Neural cell (in vitro differentiated cells): ENCODE results near the gene KIZ. TPM values are rescaled to one million over a fixed set of nuclear protein-coding genes. Genes with fewer than 3 reads are reported as not detected.

ENCODE experiments used
- H2AFZ ChIP-seq: fragments of 200-600, 300-800 bp; sonication (generic), shearing (Covaris generic); 2 replicates; pipeline ENCODE4 v1.6.0; 2014; ENCODE audit warnings: low read depth, mild to moderate bottlenecking, antibody characterized with exemption, low read length, moderate library complexity
- H3F3A ChIP-seq: fragments of 200-600 bp; shearing (Covaris generic); 2 replicates; pipeline ENCODE4 v1.6.1; 2016; ENCODE audit warnings: mild to moderate bottlenecking, moderate library complexity, mixed read lengths, antibody characterized with exemption, low read length; ENCODE audit not compliant: insufficient read depth, poor library complexity, severe bottlenecking
- H3K27ac ChIP-seq: fragments of 200-600, 300-800 bp; sonication (generic), shearing (Covaris generic); 2 replicates; pipeline ENCODE4 v1.5.1; 2014; ENCODE audit warnings: mild to moderate bottlenecking, low read length, moderate library complexity
- H3K27me3 ChIP-seq: fragments of 300-800, 200-600 bp; sonication (generic), shearing (Covaris generic); 2 replicates; pipeline ENCODE4 v1.6.0; 2014; ENCODE audit warnings: mild to moderate bottlenecking, low read depth, low read length, moderate library complexity; ENCODE audit not compliant: insufficient read depth
- H3K36me3 ChIP-seq: fragments of 300-800, 200-600 bp; sonication (generic), shearing (Covaris generic); 2 replicates; pipeline ENCODE4 v1.5.1; 2014; ENCODE audit warnings: mild to moderate bottlenecking, antibody characterized with exemption, low read length, moderate library complexity; ENCODE audit not compliant: insufficient read depth
- H3K4me2 ChIP-seq: fragments of 300-800, 200-600 bp; sonication (generic), shearing (Covaris generic); 2 replicates; pipeline ENCODE4 v1.6.0; 2014; ENCODE audit warnings: mild to moderate bottlenecking, low read length
- H3K4me3 ChIP-seq: fragments of 300-800, 200-600 bp; sonication (generic), shearing (Covaris generic); 2 replicates; pipeline ENCODE4 v1.5.1; 2014; ENCODE audit warnings: mild to moderate bottlenecking, low read length, moderate library complexity
- H3K79me2 ChIP-seq: fragments of 200-600 bp; shearing (Covaris generic); replicated peaks from 2 replicates; pipeline ENCODE4 v1.6.0; 2014; ENCODE audit warnings: mild to moderate bottlenecking, low read length, moderate library complexity; ENCODE audit not compliant: insufficient read depth
- H3K9ac ChIP-seq: fragments of 300-800, 200-600 bp; sonication (generic), shearing (Covaris generic); 2 replicates; pipeline ENCODE4 v1.6.1; 2016; ENCODE audit warnings: mild to moderate bottlenecking, low read length, mixed read lengths
- H3K9me2 ChIP-seq: fragments of 200-600 bp; shearing (Covaris generic); 2 replicates; pipeline ENCODE4 v1.6.1; 2016; ENCODE audit warnings: mild to moderate bottlenecking, low read length, mixed read lengths; ENCODE audit not compliant: insufficient read depth
- H3K9me3 ChIP-seq: fragments of 200-600, 300-800 bp; sonication (generic), shearing (Covaris generic); 2 replicates; pipeline ENCODE4 v1.6.1; 2016; ENCODE audit warnings: mild to moderate bottlenecking, mixed run types, low read length, moderate library complexity, mixed read lengths
- H4K20me1 ChIP-seq: fragments of 200-600 bp; shearing (Covaris generic); 2 replicates; pipeline ENCODE4 v1.6.1; 2016; ENCODE audit warnings: mild to moderate bottlenecking, mixed run types; ENCODE audit not compliant: insufficient read depth
- EP300 ChIP-seq: fragments of 450-650 bp; conservative IDR thresholded peaks from 2 replicates; pipeline ENCODE4 v1.6.1; 2014; ENCODE audit warnings: antibody characterized with exemption, mild to moderate bottlenecking, moderate library complexity; ENCODE audit not compliant: poor library complexity, severe bottlenecking
- EZH2 ChIP-seq: fragments of 200-600, 300-800 bp; shearing (Covaris generic), sonication (generic); IDR thresholded peaks from 2 replicates; pipeline ENCODE4 v1.6.1; 2014; ENCODE audit warnings: antibody characterized with exemption, low read length, borderline replicate concordance, mild to moderate bottlenecking; ENCODE audit not compliant: insufficient read depth, poor library complexity, severe bottlenecking
- MXI1 ChIP-seq: fragments of 450-650 bp; conservative IDR thresholded peaks from 2 replicates; pipeline ENCODE4 v1.6.1; 2014; ENCODE audit warnings: antibody characterized with exemption, mild to moderate bottlenecking; ENCODE audit not compliant: poor library complexity, severe bottlenecking
- POLR2AphosphoS5 ChIP-seq: IDR thresholded peaks from 2 replicates; pipeline ENCODE4 v1.6.1; 2012
- RAD21 ChIP-seq: fragments of 450-650 bp; conservative IDR thresholded peaks from 2 replicates; pipeline ENCODE4 v1.6.1; 2014; ENCODE audit warnings: antibody characterized with exemption, mild to moderate bottlenecking, moderate library complexity
- REST ChIP-seq: IDR thresholded peaks from 2 replicates; pipeline ENCODE4 v1.6.1; 2012; ENCODE audit warnings: borderline replicate concordance
- SMC3 ChIP-seq: fragments of 450-650 bp; conservative IDR thresholded peaks from 2 replicates; pipeline ENCODE4 v1.6.1; 2014; ENCODE audit warnings: antibody characterized with exemption, mild to moderate bottlenecking, moderate library complexity; ENCODE audit not compliant: poor library complexity
- TAF1 ChIP-seq: IDR thresholded peaks from 2 replicates; pipeline ENCODE4 v1.6.1; 2012; ENCODE audit warnings: low read depth
- polyA plus RNA-seq: library from polyadenylated mRNA; depleted of rRNA; stranded (reverse); fragments of >200 nt; gene quantifications from 2 replicates; pipeline ENCODE4 v1.2.3, GENCODE V29; 2014

Gene KIZ
- polyA plus RNA-seq, 1 donor from 2014 or later = 3.6 TPM

GRCh38 chr20:21104921-21105320, 21.0 kb upstream of the KIZ start:
- no peaks in the 10 kb centered on the region for H3K9me3 ChIP-seq
- H3K27ac ChIP-seq = no peak overlapping the region
- no peak overlapping the region for H3K9ac ChIP-seq
- no peaks in the 10 kb centered on the region for H3K79me2 ChIP-seq
- no peak overlapping the region for H3K4me2 ChIP-seq
- no peaks in the 10 kb centered on the region for H3K9me2 ChIP-seq
- peaks cover 4% of the 10 kb centered on the region for H3F3A ChIP-seq
- no peak overlapping the region for H2AFZ ChIP-seq
- peaks cover 100% of the 10 kb centered on the region for H3K27me3 ChIP-seq
- peak; percentile 19 for TF ChIP-seq EZH2
- TF ChIP-seq EP300 = no peak
- no peak for TF ChIP-seq REST
- TF ChIP-seq POLR2AphosphoS5 = no peak
- no peaks in the 10 kb centered on the region for H3K36me3 ChIP-seq
- H4K20me1 ChIP-seq = no peaks in the 10 kb centered on the region
- no peak overlapping the region for H3K4me3 ChIP-seq

GRCh38 chr20:21105429-21106170, 20.3 kb upstream of the KIZ start:
- peak overlapping the region; percentile 30 for H3K4me3 ChIP-seq
- H4K20me1 ChIP-seq = no peaks in the 10 kb centered on the region
- peaks cover 4% of the 10 kb centered on the region for H3F3A ChIP-seq
- no peaks in the 10 kb centered on the region for H3K36me3 ChIP-seq
- no peaks in the 10 kb centered on the region for H3K79me2 ChIP-seq
- no peak overlapping the region for H3K4me2 ChIP-seq
- H3K9ac ChIP-seq = no peak overlapping the region
- H3K27me3 ChIP-seq = peaks cover 100% of the 10 kb centered on the region
- TF ChIP-seq POLR2AphosphoS5 = no peak
- no peak for TF ChIP-seq MXI1
- TF ChIP-seq EP300 = no peak
- TF ChIP-seq EZH2 = peak; percentile 96
- no peak for TF ChIP-seq TAF1
- TF ChIP-seq SMC3 = no peak
- no peak for TF ChIP-seq RAD21
- TF ChIP-seq REST = no peak
- no peaks in the 10 kb centered on the region for H3K9me2 ChIP-seq
- H3K27ac ChIP-seq = no peak overlapping the region
- H2AFZ ChIP-seq = no peak overlapping the region
- no peaks in the 10 kb centered on the region for H3K9me3 ChIP-seq
